ENCODE measurements around the gene DNAI4.
"Not testable (repeated sequence)": the region's sequence is repeated elsewhere in the genome, so short reads cannot be mapped to it uniquely, and the experiment has no call there.

DNAI4 gene

GRCh38 chr1:66916320-66916719 lies 8.3 kb downstream of the DNAI4 start:
- H3K27ac Mint-ChIP-seq, result no peak overlapping the region
- H3K27me3 Mint-ChIP-seq, result no peaks in the 10 kb centered on the region
- H3K4me1 Mint-ChIP-seq (ENCODE audit: low read depth), result no peaks in the 10 kb centered on the region
- peaks cover 13% of the 10 kb centered on the region for H3K36me3 Mint-ChIP-seq (ENCODE audit: low read depth)
- peaks cover 9% of the 10 kb centered on the region for H3K9me3 Mint-ChIP-seq
- no peak overlapping the region for H3K4me3 Mint-ChIP-seq

- H3K4me3 Mint-ChIP-seq; H3K4me1 Mint-ChIP-seq (ENCODE audit: low read depth); H3K27me3 Mint-ChIP-seq; H3K9me3 Mint-ChIP-seq; H3K27ac Mint-ChIP-seq: not testable (repeated sequence)
- H3K36me3 Mint-ChIP-seq (ENCODE audit: low read depth), result peaks cover 13% of the 10 kb centered on the region
Measured at GRCh38 chr1:66915203-66915602, 9.5 kb downstream of the DNAI4 start.

DNA sequence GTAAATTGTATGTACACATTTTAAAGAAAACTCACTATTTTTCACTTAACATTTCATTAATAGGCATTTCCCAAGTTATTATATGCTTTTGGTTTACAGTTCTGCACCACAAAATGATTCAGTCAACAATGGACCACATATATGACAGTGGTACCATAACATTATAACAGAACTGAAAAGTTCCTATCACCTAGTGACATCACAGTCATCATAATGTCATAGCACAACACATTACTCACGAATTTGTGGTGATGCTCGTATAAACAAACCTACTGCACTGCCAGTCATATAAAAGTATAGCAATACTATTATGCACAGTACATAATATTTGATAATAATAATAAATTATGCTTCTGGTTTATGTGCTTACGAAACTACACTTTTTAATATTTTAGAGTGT lies 30.9 kb downstream of the DNAI4 start:
- H3K4me1 Mint-ChIP-seq (ENCODE audit: low read depth), result no peaks in the 10 kb centered on the region
- no peaks in the 10 kb centered on the region for H3K27me3 Mint-ChIP-seq
- no peak overlapping the region for H3K4me3 Mint-ChIP-seq
- H3K9me3 Mint-ChIP-seq, result no peaks in the 10 kb centered on the region
- no peaks in the 10 kb centered on the region for H3K36me3 Mint-ChIP-seq (ENCODE audit: low read depth)
- no peak overlapping the region for H3K27ac Mint-ChIP-seq

DNA sequence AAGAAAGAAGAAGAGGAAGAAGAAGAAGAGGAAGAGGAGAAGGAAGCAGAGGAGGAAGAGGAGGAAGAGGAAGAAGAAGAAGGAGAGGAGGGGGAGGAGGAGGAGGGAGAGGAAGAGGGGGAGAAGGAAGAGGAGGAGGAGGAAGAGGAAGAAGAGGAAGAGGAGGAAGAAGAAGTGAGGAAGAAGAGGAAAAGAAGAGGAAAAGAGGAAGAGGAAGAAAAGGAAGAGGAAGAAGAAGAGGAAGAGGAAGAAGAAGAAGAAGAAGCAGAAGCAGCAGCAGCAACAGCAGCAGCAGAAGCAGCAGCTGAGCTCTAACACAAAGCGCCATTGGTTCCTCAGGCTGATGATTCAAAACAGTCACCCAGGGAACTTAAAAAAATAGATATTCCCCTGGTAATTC lies 34.0 kb downstream of the DNAI4 start:
- Mint-ChIP-seq H3K4me3 (no peak overlapping the region), H3K36me3 (ENCODE audit: low read depth) (no peaks in the 10 kb centered on the region), H3K9me3 (no peaks in the 10 kb centered on the region), H3K4me1 (ENCODE audit: low read depth) (no peaks in the 10 kb centered on the region), H3K27ac (no peak overlapping the region), H3K27me3 (no peaks in the 10 kb centered on the region)

- Mint-ChIP-seq H3K9me3 (no peaks in the 10 kb centered on the region), H3K4me1 (ENCODE audit: low read depth) (no peaks in the 10 kb centered on the region), H3K27me3 (no peaks in the 10 kb centered on the region), H3K27ac (no peak overlapping the region), H3K4me3 (no peak overlapping the region), H3K36me3 (ENCODE audit: low read depth) (no peaks in the 10 kb centered on the region)
Measured at GRCh38 chr1:66889030-66889429, 35.6 kb downstream of the DNAI4 start.

GRCh38 chr1:66876664-66877063 lies 48.0 kb downstream of the DNAI4 start:
- H3K36me3 Mint-ChIP-seq (ENCODE audit: low read depth), result no peaks in the 10 kb centered on the region
- H3K9me3 Mint-ChIP-seq, result peaks cover 25% of the 10 kb centered on the region
- H3K27ac Mint-ChIP-seq, result no peak overlapping the region
- no peaks in the 10 kb centered on the region for H3K27me3 Mint-ChIP-seq
- H3K4me1 Mint-ChIP-seq (ENCODE audit: low read depth), result no peaks in the 10 kb centered on the region
- no peak overlapping the region for H3K4me3 Mint-ChIP-seq

DNA sequence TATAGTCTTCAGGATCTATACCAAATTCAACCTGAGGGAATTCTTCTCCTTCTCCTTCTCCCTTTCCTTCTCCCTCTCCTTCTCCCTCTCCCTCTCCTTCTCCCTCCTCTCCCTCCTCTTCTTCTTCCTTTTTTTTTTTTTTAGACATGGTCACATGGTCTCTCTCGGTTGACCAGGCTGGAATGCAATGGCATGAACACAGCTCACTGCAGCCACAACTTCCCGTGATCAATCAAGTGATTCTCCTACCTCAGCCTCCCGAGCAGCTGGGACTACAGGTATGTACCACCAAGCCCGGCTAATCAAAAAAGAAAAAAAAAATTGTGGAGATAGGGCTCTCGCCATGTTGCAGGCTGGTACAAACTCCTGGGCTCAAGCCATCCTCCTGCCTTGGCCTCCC lies 51.5 kb downstream of the DNAI4 start:
- Mint-ChIP-seq H3K36me3 (ENCODE audit: low read depth) (no peaks in the 10 kb centered on the region), H3K4me3 (no peak overlapping the region), H3K9me3 (peaks cover 4% of the 10 kb centered on the region), H3K4me1 (ENCODE audit: low read depth) (no peaks in the 10 kb centered on the region), H3K27me3 (no peaks in the 10 kb centered on the region), H3K27ac (no peak overlapping the region)

GRCh38 chr1:66872024-66872423 lies 52.6 kb downstream of the DNAI4 start:
- H3K4me1 Mint-ChIP-seq (ENCODE audit: low read depth), result not testable (repeated sequence)

GRCh38 chr1:66867501-66867900 lies 57.2 kb downstream of the DNAI4 start:
- Mint-ChIP-seq H3K27ac (no peak overlapping the region), H3K27me3 (no peaks in the 10 kb centered on the region), H3K36me3 (ENCODE audit: low read depth) (no peaks in the 10 kb centered on the region), H3K4me3 (no peak overlapping the region), H3K9me3 (no peaks in the 10 kb centered on the region), H3K4me1 (ENCODE audit: low read depth) (no peaks in the 10 kb centered on the region)

More at GRCh38 chr1:66872024-66872423, 52.6 kb downstream of the DNAI4 start:
- not testable (repeated sequence) for H3K36me3 Mint-ChIP-seq (ENCODE audit: low read depth); H3K27me3 Mint-ChIP-seq; H3K27ac Mint-ChIP-seq; H3K9me3 Mint-ChIP-seq; H3K4me3 Mint-ChIP-seq

- Mint-ChIP-seq H3K27me3 (no peaks in the 10 kb centered on the region), H3K4me3 (no peak overlapping the region), H3K4me1 (ENCODE audit: low read depth) (no peaks in the 10 kb centered on the region), H3K27ac (no peak overlapping the region), H3K36me3 (ENCODE audit: low read depth) (no peaks in the 10 kb centered on the region), H3K9me3 (no peaks in the 10 kb centered on the region)
Measured at GRCh38 chr1:66860529-66860928, 64.1 kb downstream of the DNAI4 start.

GRCh38 chr1:66853379-66853778 lies 71.3 kb downstream of the DNAI4 start:
- no peak overlapping the region for H3K4me3 Mint-ChIP-seq
- H3K27ac Mint-ChIP-seq, result no peak overlapping the region

GRCh38 chr1:66852870-66853269 lies 71.8 kb downstream of the DNAI4 start:
- H3K9me3 Mint-ChIP-seq, result peaks cover 20% of the 10 kb centered on the region
- H3K4me1 Mint-ChIP-seq (ENCODE audit: low read depth), result no peaks in the 10 kb centered on the region
- no peaks in the 10 kb centered on the region for H3K27me3 Mint-ChIP-seq
- no peak overlapping the region for H3K4me3 Mint-ChIP-seq
- H3K27ac Mint-ChIP-seq, result no peak overlapping the region
- peaks cover 8% of the 10 kb centered on the region for H3K36me3 Mint-ChIP-seq (ENCODE audit: low read depth)

More at GRCh38 chr1:66853379-66853778, 71.3 kb downstream of the DNAI4 start:
- peaks cover 8% of the 10 kb centered on the region for H3K36me3 Mint-ChIP-seq (ENCODE audit: low read depth)
- H3K9me3 Mint-ChIP-seq, result peaks cover 20% of the 10 kb centered on the region
- H3K4me1 Mint-ChIP-seq (ENCODE audit: low read depth), result no peaks in the 10 kb centered on the region
- no peaks in the 10 kb centered on the region for H3K27me3 Mint-ChIP-seq

- Mint-ChIP-seq H3K4me1 (ENCODE audit: low read depth) (no peaks in the 10 kb centered on the region), H3K27ac (no peak overlapping the region), H3K4me3 (no peak overlapping the region), H3K27me3 (no peaks in the 10 kb centered on the region), H3K9me3 (peaks cover 20% of the 10 kb centered on the region), H3K36me3 (ENCODE audit: low read depth) (peaks cover 8% of the 10 kb centered on the region)
Measured at GRCh38 chr1:66850989-66851388, 73.7 kb downstream of the DNAI4 start.

DNA sequence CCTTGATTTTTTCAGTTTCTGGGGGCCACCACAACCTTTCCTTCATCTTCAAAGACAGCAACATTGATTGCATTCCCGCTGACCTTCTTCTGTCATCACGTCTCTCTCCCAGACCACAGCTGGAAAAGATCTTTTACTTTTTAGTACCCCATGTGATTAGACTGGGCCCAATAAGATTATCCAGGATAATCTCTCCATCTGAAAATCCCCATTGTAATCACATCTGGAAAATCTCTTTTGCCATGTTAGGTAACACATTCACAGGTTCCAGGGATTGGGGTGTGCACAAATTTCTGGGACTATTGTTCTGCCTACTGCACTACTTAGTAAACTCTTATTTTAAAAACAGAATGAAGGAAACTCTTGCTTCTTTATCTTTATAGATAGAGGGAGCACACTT lies 76.5 kb downstream of the DNAI4 start:
- Mint-ChIP-seq H3K36me3 (ENCODE audit: low read depth) (peaks cover 8% of the 10 kb centered on the region), H3K9me3 (peaks cover 20% of the 10 kb centered on the region), H3K27me3 (no peaks in the 10 kb centered on the region), H3K4me3 (no peak overlapping the region), H3K4me1 (ENCODE audit: low read depth) (no peaks in the 10 kb centered on the region), H3K27ac (no peak overlapping the region)

GRCh38 chr1:66840929-66841328 lies 83.7 kb downstream of the DNAI4 start:
- no peak overlapping the region for H3K27ac Mint-ChIP-seq
- peaks cover 4% of the 10 kb centered on the region for H3K36me3 Mint-ChIP-seq (ENCODE audit: low read depth)
- H3K9me3 Mint-ChIP-seq, result no peaks in the 10 kb centered on the region
- no peaks in the 10 kb centered on the region for H3K27me3 Mint-ChIP-seq
- H3K4me1 Mint-ChIP-seq (ENCODE audit: low read depth), result peaks cover 14% of the 10 kb centered on the region
- H3K4me3 Mint-ChIP-seq, result no peak overlapping the region

DNA sequence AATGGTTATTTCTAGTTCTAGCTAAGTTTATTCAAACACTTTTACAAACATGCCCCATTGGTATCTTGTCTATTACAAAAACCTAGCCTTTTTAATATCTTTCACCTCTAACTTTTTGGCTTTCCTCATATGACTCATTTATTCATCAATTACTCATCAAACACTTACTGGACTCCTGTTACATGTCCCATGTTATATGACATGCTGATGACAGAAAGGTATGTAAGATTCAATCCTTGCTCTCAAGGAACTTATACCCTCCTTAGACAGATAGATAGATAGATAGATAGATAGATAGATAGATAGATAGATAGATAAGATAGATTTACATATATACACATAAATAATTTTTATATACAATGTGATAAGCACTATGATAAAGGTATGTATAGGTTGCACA lies 89.7 kb downstream of the DNAI4 start:
- no peaks in the 10 kb centered on the region for H3K27me3 Mint-ChIP-seq

GRCh38 chr1:66833112-66833511 lies 91.5 kb downstream of the DNAI4 start:
- H3K27ac Mint-ChIP-seq, result no peak overlapping the region
- no peaks in the 10 kb centered on the region for H3K36me3 Mint-ChIP-seq (ENCODE audit: low read depth)
- H3K27me3 Mint-ChIP-seq, result no peaks in the 10 kb centered on the region
- no peak overlapping the region for H3K4me3 Mint-ChIP-seq
- no peaks in the 10 kb centered on the region for H3K9me3 Mint-ChIP-seq
- H3K4me1 Mint-ChIP-seq (ENCODE audit: low read depth), result no peaks in the 10 kb centered on the region

More for the DNA sequence above, 89.7 kb downstream of the DNAI4 start:
- Mint-ChIP-seq H3K36me3 (ENCODE audit: low read depth) (no peaks in the 10 kb centered on the region), H3K27ac (no peak overlapping the region), H3K9me3 (no peaks in the 10 kb centered on the region), H3K4me1 (ENCODE audit: low read depth) (no peaks in the 10 kb centered on the region), H3K4me3 (no peak overlapping the region)

Measured in stimulated activated naive CD8-positive, alpha-beta T cell treated with anti-CD3 and anti-CD28 coated beads, Interleukin-15, Interleukin-2, amounts not matched to agents 100 ng/mL and 50 ng/mL, for 24 hours (primary cell).